Vagina (tissue), 2 donors: Measurements from ENCODE around the gene TRIM34. TPM values are rescaled to one million over a fixed set of nuclear protein-coding genes. Genes with fewer than 3 reads are reported as not detected.
"Not testable (repeated sequence)": the region's sequence is repeated elsewhere in the genome, so short reads cannot be mapped to it uniquely, and the experiment has no call there.

Experiments used
- DNase-seq, 2 donors: peaks; one replicate each; pipeline ENCODE4 v3.0.0-alpha.2; 2017; ENCODE audit errors: extremely low spot score in 2 of 2
- H3K27ac ChIP-seq: fragments of 200-600 bp; sonication (generic); one replicate; pipeline ENCODE4 v1.5.1; 2019
- H3K27me3 ChIP-seq: fragments of 200-600 bp; sonication (generic); one replicate; pipeline ENCODE4 v1.5.1; 2019
- H3K36me3 ChIP-seq, 2 donors: fragments of 200-600 bp; sonication (generic); one replicate each; pipeline ENCODE4 v1.5.1; 2017 to 2019
- H3K4me1 ChIP-seq: fragments of 200-600 bp; sonication (generic); one replicate; pipeline ENCODE4 v1.5.1; 2019
- H3K4me3 ChIP-seq, 2 donors: fragments of 200-600 bp; sonication (generic); 1 replicate in 1 of 2; 2 replicates in 1 of 2; pipeline ENCODE4 v1.5.1; 2016 to 2019
- H3K9me3 ChIP-seq: fragments of 200-600 bp; sonication (generic); one replicate; pipeline ENCODE4 v1.5.1; 2019
- POLR2A ChIP-seq, 2 donors: fragments of 450-650 bp; IDR thresholded peaks; one replicate each; pipeline ENCODE4 v1.6.1; 2017; ENCODE audit warnings: antibody characterized with exemption in 2 of 2, mild to moderate bottlenecking in 2 of 2, moderate library complexity in 2 of 2
- POLR2AphosphoS5 ChIP-seq, 2 donors: sonication (generic); formaldehyde crosslinking; IDR thresholded peaks; one replicate each; pipeline ENCODE4 v1.9.0; 2017; ENCODE audit warnings: antibody characterized with exemption in 2 of 2, mild to moderate bottlenecking in 2 of 2, low read depth in 1 of 2; ENCODE audit not compliant: insufficient read depth in 1 of 2
- intact Hi-C: fragments of 100-400 bp; cut with DNase I; formaldehyde crosslinking; loops from one replicate; pipeline ENCODE4 v1.15.1; 2023
- total RNA-seq: library from RNA; depleted of rRNA; stranded (reverse); fragments of >200 nt; gene quantifications from one replicate; pipeline ENCODE4 v1.2.3, GENCODE V29; 2016
- TF ChIP-seq, protein P1 (sequence below), 3 experiments: fragments of 450-650 bp in 2 of 3; fragments of 200-600 bp in 1 of 3; sonication (generic) in 1 of 3; IDR thresholded peaks; one replicate each; pipeline ENCODE4 v1.5.1; 2017 to 2019; ENCODE audit warnings: antibody characterized with exemption in 3 of 3, mild to moderate bottlenecking in 2 of 3, moderate library complexity in 2 of 3

Gene TRIM34, protein sequence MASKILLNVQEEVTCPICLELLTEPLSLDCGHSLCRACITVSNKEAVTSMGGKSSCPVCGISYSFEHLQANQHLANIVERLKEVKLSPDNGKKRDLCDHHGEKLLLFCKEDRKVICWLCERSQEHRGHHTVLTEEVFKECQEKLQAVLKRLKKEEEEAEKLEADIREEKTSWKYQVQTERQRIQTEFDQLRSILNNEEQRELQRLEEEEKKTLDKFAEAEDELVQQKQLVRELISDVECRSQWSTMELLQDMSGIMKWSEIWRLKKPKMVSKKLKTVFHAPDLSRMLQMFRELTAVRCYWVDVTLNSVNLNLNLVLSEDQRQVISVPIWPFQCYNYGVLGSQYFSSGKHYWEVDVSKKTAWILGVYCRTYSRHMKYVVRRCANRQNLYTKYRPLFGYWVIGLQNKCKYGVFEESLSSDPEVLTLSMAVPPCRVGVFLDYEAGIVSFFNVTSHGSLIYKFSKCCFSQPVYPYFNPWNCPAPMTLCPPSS
- total RNA-seq = 6.9 TPM

DNA sequence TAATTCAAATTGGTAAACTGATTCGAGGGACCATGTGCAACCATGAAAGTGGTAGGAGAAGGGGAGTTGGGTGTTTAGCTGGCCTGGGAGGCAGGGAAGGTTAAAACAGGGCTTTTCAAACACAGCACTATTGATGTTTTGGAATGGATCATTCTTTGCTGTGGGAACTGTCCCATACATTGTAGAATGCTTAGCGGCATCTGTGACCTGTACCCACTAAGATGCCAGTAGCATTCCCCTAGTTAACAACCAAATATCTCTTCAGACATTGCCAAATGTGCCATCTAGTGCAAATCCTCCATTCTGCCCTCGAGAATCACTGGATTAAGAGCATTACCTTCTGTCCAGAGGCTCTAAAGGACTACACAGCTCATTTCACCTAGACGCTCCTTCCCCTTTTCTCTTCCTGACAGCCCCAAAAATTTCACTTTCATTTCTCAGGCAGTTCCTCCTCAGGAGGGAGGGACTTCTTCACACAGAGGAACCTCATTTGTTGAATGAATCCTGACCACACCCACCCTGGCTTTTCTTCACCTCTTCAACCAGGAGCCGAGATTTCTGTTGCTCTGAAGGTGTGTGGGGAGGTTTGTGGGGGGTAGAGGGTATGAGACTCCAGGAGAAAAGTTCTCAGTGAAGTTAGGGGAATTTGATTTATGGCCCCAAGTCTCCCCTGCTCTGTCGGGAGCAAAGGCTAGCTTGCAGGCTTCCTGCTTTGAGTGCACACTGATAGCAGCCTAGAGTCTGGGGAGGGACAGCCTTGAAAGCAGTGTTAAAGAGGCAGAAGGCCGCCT lies at the start of gene TRIM34:
Gene TRIM34, plus strand, starts transcription at position 513 of the 791 bp plus-strand sequence. CDS start 7,331 bp downstream, outside the sequence.
- Histone ChIP-seq H3K27ac (peak within 1 kb of the TSS; percentile 71), H3K9me3 (no peaks in the 10 kb centered on the region), H3K36me3 (no peaks in the 10 kb centered on the region), H3K4me1 (peaks cover 36% of the 10 kb centered on the region), H3K27me3 (no peaks in the 10 kb centered on the region), H3K4me3 (peak within 1 kb of the TSS; percentile 51 to 59)
- DNase-seq = no peak
- intact Hi-C loops = no loop called here
- no peak for TF ChIP-seq POLR2A (IDR thresholded peaks at IDR 0.05)
- TF ChIP-seq POLR2AphosphoS5 (IDR thresholded peaks at IDR 0.05; ENCODE audit: insufficient read depth in 1 of 2, low read depth in 1 of 2) = peak in 1 of 2 donors; percentile 92

DNA sequence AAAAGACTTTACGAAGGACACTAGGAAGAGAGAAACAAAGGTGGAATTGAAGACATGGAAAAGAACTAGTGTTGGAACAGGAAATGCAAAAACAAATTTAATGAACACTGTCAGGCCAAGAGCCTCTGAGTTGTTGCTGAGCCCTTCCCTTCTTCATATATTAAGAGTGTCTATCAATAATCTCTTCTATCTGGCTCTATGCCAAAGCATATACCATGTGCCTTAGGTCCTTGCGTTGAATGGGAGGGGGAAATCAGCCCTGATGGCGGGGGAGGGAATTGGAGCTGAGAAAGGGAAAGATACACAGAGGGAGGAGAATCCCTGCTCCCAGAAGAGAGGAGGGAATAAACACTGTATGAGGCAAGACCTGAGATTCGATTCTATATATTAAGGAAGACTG lies 49.6 kb upstream of the TRIM34 start:
- Histone ChIP-seq H3K27ac (no peak overlapping the region), H3K36me3 (no peaks in the 10 kb centered on the region), H3K9me3 (no peaks in the 10 kb centered on the region), H3K4me1 (no peaks in the 10 kb centered on the region), H3K27me3 (no peaks in the 10 kb centered on the region), H3K4me3 (no peak overlapping the region)
- DNase-seq = no peak
- intact Hi-C loops = no loop called here
- TF ChIP-seq POLR2A (IDR thresholded peaks at IDR 0.05) (no peak), POLR2AphosphoS5 (IDR thresholded peaks at IDR 0.05; ENCODE audit: insufficient read depth in 1 of 2, low read depth in 1 of 2) (no peak)
- TF ChIP-seq, protein P1, sequence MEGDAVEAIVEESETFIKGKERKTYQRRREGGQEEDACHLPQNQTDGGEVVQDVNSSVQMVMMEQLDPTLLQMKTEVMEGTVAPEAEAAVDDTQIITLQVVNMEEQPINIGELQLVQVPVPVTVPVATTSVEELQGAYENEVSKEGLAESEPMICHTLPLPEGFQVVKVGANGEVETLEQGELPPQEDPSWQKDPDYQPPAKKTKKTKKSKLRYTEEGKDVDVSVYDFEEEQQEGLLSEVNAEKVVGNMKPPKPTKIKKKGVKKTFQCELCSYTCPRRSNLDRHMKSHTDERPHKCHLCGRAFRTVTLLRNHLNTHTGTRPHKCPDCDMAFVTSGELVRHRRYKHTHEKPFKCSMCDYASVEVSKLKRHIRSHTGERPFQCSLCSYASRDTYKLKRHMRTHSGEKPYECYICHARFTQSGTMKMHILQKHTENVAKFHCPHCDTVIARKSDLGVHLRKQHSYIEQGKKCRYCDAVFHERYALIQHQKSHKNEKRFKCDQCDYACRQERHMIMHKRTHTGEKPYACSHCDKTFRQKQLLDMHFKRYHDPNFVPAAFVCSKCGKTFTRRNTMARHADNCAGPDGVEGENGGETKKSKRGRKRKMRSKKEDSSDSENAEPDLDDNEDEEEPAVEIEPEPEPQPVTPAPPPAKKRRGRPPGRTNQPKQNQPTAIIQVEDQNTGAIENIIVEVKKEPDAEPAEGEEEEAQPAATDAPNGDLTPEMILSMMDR (IDR thresholded peaks at IDR 0.05) = no peak

DNA sequence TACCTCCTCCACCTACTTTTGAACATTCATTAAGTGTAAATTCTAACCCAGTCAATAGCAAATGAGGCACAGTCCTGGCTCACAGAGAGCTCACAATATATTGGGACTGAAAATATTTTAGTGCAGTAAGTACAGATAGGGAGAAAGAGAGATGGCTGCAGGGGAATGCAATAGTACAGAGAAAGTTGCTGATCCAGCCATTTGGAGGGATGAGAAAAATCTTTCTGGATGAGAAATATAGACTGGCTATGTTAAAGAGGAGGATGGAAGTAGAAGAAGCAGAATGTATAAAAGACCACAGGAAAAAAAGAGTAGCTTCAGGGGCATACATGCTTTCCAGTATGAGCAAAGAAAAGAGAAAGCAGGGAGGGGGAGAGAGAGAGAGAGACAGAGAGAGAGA lies 47.7 kb upstream of the TRIM34 start:
- Histone ChIP-seq H3K27ac (no peak overlapping the region), H3K27me3 (no peaks in the 10 kb centered on the region), H3K9me3 (no peaks in the 10 kb centered on the region), H3K36me3 (no peaks in the 10 kb centered on the region), H3K4me3 (no peak overlapping the region), H3K4me1 (no peaks in the 10 kb centered on the region)
- intact Hi-C loops = no loop called here
- no peak for DNase-seq
- TF ChIP-seq POLR2AphosphoS5 (IDR thresholded peaks at IDR 0.05; ENCODE audit: insufficient read depth in 1 of 2, low read depth in 1 of 2) = no peak
- TF ChIP-seq POLR2A (IDR thresholded peaks at IDR 0.05) = no peak
- TF ChIP-seq, protein P1 (IDR thresholded peaks at IDR 0.05) = no peak

DNA sequence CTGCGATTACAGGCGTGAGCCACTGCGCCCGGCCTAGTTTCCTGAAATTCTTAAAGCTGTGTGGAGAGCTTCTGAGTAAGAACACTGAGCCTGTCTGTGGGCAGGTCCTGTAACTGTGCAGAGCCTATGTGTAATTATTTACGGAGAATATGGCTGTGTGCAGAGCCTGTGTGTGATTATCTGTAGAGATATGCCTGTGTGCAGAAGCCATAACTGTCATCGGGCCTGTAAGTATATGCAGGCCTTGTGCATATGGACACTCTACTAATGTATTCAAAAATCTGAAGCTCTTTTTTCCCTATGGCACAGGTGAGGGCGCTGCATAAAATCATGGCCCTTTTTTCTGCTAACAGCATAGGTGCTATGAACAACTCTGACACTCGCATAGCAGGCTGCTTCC lies 44.2 kb upstream of the TRIM34 start, which contains the start of gene OR52B6:
Gene OR52B6, plus strand, starts transcription at position 301 of the 400 bp plus-strand sequence. Its CDS starts 0 bp downstream, at position 301.
- Histone ChIP-seq H3K27me3 (no peaks in the 10 kb centered on the region), H3K4me1 (no peaks in the 10 kb centered on the region), H3K27ac (no peak within 1 kb of the TSS), H3K36me3 (no peaks in the 10 kb centered on the region), H3K9me3 (no peaks in the 10 kb centered on the region), H3K4me3 (no peak within 1 kb of the TSS)
- intact Hi-C loops = no loop called here
- DNase-seq = no peak
- TF ChIP-seq POLR2A (IDR thresholded peaks at IDR 0.05) (no peak), POLR2AphosphoS5 (IDR thresholded peaks at IDR 0.05; ENCODE audit: insufficient read depth in 1 of 2, low read depth in 1 of 2) (no peak)
- TF ChIP-seq, protein P1 (IDR thresholded peaks at IDR 0.05) = no peak

DNA sequence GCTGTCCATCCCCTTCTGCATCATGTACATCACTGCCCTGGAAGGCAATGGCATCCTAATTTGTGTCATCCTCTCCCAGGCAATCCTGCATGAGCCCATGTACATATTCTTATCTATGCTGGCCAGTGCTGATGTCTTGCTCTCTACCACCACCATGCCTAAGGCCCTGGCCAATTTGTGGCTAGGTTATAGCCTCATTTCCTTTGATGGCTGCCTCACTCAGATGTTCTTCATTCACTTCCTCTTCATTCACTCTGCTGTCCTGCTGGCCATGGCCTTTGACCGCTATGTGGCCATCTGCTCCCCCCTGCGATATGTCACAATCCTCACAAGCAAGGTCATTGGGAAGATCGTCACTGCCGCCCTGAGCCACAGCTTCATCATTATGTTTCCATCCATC lies 43.8 kb upstream of the TRIM34 start:
- no peaks in the 10 kb centered on the region for H3K4me1 ChIP-seq
- H3K36me3 ChIP-seq = no peaks in the 10 kb centered on the region
- H3K27me3 ChIP-seq = no peaks in the 10 kb centered on the region
- no peak overlapping the region for H3K4me3 ChIP-seq
- TF ChIP-seq POLR2A (IDR thresholded peaks at IDR 0.05) (no peak), POLR2AphosphoS5 (IDR thresholded peaks at IDR 0.05; ENCODE audit: insufficient read depth in 1 of 2, low read depth in 1 of 2) (no peak)
- TF ChIP-seq, protein P1 (IDR thresholded peaks at IDR 0.05) = no peak
- no peak for DNase-seq
- intact Hi-C loops = no loop called here
- no peak overlapping the region for H3K27ac ChIP-seq
- H3K9me3 ChIP-seq = no peaks in the 10 kb centered on the region

DNA sequence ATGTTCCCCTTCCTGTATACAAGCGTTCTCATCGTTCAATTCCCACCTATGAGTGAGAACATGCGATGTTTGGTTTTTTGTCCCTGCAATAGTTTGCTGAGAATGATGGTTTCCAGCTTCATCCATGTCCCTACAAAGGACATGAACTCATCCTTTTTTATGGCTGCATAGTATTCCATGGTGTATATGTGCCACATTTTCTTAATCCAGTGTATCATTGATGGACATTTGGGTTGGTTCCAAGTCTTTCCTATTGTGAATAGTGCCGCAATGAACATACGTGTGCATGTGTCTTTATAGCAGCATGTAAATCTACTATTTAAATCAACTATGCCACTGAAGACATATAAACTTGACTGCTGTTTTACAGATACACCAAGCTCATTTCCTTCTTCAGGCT lies 40.3 kb upstream of the TRIM34 start:
- intact Hi-C loops, H3K4me1 ChIP-seq, H3K27me3 ChIP-seq, H3K9me3 ChIP-seq, H3K36me3 ChIP-seq, DNase-seq, H3K27ac ChIP-seq, H3K4me3 ChIP-seq: not testable (repeated sequence)

DNA sequence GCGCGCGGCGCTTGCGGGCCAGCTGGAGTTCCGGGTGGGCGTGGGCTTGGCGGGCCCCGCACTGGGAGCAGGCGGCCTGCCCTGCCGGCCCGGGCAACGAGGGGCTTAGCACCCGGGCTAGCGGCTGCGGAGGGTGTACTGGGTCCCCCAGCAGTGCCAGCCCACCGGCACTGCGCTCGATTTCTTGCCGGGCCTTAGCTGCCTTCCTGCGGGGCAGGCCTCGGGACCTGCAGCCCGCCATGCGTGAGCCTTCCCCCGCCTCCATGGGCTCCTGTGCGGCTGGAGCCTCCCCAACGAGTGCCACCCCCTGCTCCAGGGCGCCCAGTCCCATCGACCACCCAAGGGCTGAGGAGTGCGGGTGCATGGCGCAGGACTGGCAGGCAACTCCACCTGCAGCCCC lies 34.9 kb upstream of the TRIM34 start:
- H3K36me3 ChIP-seq, H3K9me3 ChIP-seq, H3K4me1 ChIP-seq, H3K4me3 ChIP-seq, intact Hi-C loops, DNase-seq, H3K27me3 ChIP-seq, H3K27ac ChIP-seq: not testable (repeated sequence)
